GM21723 (cell line): ENCODE measurements around the gene FHL2.
"Not testable (repeated sequence)": the region's sequence is repeated elsewhere in the genome, so short reads cannot be mapped to it uniquely, and the experiment has no call there.

Source experiments
- ATAC-seq: cut with Tn5 transposase; IDR thresholded peaks from one replicate; pipeline ENCODE4 v1.9.1; 2021; ENCODE audit warnings: mild to moderate bottlenecking, moderate library complexity; ENCODE audit not compliant: unreplicated experiment

Gene FHL2

GRCh38 chr2:105424836-105425235 is 26.0 kb upstream of the FHL2 start:
- ATAC-seq, result not testable (repeated sequence)

GRCh38 chr2:105422801-105423200 is 23.9 kb upstream of the FHL2 start:
- no peak for ATAC-seq

GRCh38 chr2:105421053-105421452 is 22.2 kb upstream of the FHL2 start:
- ATAC-seq, result no peak

GRCh38 chr2:105418522-105418921 is 19.7 kb upstream of the FHL2 start:
- no peak for ATAC-seq

- ATAC-seq, result no peak
Observed at GRCh38 chr2:105417857-105418436, 19.1 kb upstream of the FHL2 start.

GRCh38 chr2:105416156-105416555 is 17.3 kb upstream of the FHL2 start:
- ATAC-seq, result no peak

GRCh38 chr2:105415007-105415406 is 16.2 kb upstream of the FHL2 start:
- ATAC-seq, result no peak

GRCh38 chr2:105413206-105413605 is 14.4 kb upstream of the FHL2 start:
- ATAC-seq, result no peak

GRCh38 chr2:105412584-105412983 is 13.7 kb upstream of the FHL2 start:
- ATAC-seq, result no peak

- no peak for ATAC-seq
Observed at GRCh38 chr2:105411720-105412407, 13.0 kb upstream of the FHL2 start.

- ATAC-seq, result no peak
Observed at GRCh38 chr2:105410554-105410953, 11.7 kb upstream of the FHL2 start.

- ATAC-seq, result no peak
Observed at GRCh38 chr2:105409717-105410116, 10.9 kb upstream of the FHL2 start.

GRCh38 chr2:105407946-105408743 is 9.3 kb upstream of the FHL2 start:
- ATAC-seq, result no peak

- no peak for ATAC-seq
Observed at GRCh38 chr2:105406221-105406620, 7.4 kb upstream of the FHL2 start.

- no peak for ATAC-seq
Observed at GRCh38 chr2:105405291-105405690, 6.4 kb upstream of the FHL2 start.

- no peak for ATAC-seq
Observed at GRCh38 chr2:105404736-105405135, 5.9 kb upstream of the FHL2 start.

- ATAC-seq, result no peak
Observed at GRCh38 chr2:105403783-105404698, 5.2 kb upstream of the FHL2 start.

- no peak for ATAC-seq
Observed at GRCh38 chr2:105403241-105403782, 4.5 kb upstream of the FHL2 start.

GRCh38 chr2:105402809-105403208 is 4.0 kb upstream of the FHL2 start:
- no peak for ATAC-seq

- ATAC-seq, result no peak
Observed at GRCh38 chr2:105401867-105402266, 3.0 kb upstream of the FHL2 start.

- no peak for ATAC-seq
Observed at GRCh38 chr2:105400138-105400540, 1.3 kb upstream of the FHL2 start.
